ENCODE results near the gene CCDC188. TPM values are rescaled to one million over a fixed set of nuclear protein-coding genes. Genes with fewer than 3 reads are reported as not detected.

The CCDC188 gene
- total and polyA plus RNA-seq, 2 of the 8 experiments (the other 6 are each of a cell fraction or from before 2014, with no cell fraction given) = not detected

- H3K9ac ChIP-seq (replicated peaks in 1 of 4; ENCODE audit: extremely low read depth in 1 of 4, low read depth in 3 of 4, low read length in 3 of 4) = no peak overlapping the region
- H3K23me2 ChIP-seq (ENCODE audit: low read depth, low read length) = peaks cover under 1% of the 10 kb centered on the region; the same call in 1 of the 2 replicates
- FAIRE-seq (peak; percentile 78), DNase-seq (ENCODE audit: low read depth in 1 of 2, low spot score in 2 of 2) (peak; percentile 79 to 98)
- ChIA-PET CTCF (ENCODE audit: partially characterized antibody) (interaction anchor here (0.6 to 7.7 kb wide), 39 partner anchors 10 to 341 kb away, joined by 3 to 98 read pairs (median 5); partner anchors contain the start of gene RANBP1), POLR2A (ENCODE audit: partially characterized antibody) (interaction anchor here (1.0 kb wide), 2 partner anchors 36 to 39 kb away, joined by 3 read pairs; partner anchors contain the start of gene TRMT2A)
- H2AFZ ChIP-seq (ENCODE audit: low read length) = no peak overlapping the region
- no peak overlapping the region for H3K4me3 ChIP-seq (ENCODE audit: extremely low read depth in 1 of 4, insufficient read depth in 2 of 4, low read depth in 3 of 4, low read length in 4 of 4)
- H3K4ac ChIP-seq (replicated peaks; ENCODE audit: insufficient read length, low read depth, low read length) = peak overlapping the region; percentile 69
- no peak overlapping the region for H3K23ac ChIP-seq (ENCODE audit: insufficient read length)
- WGBS, 2 experiments (ENCODE audit: extremely low coverage in 1 of 2, insufficient coverage in 1 of 2, insufficient read length in 1 of 2, insufficient replicate concordance in 2 of 2, low coverage in 1 of 2, low lambda C conversion rate in 2 of 2, missing lambda C conversion rate in 1 of 2) = 51% methylated on average over 12 of the region's 17 CpGs; no CpG with 5 or more reads in 1 of the 2 experiments
- no peaks in the 10 kb centered on the region for H3K9me3 ChIP-seq (ENCODE audit: insufficient read depth in 2 of 2, low read depth in 1 of 2, low read length in 1 of 2)
- no peaks in the 10 kb centered on the region for H4K20me1 ChIP-seq (replicated peaks in 1 of 2; ENCODE audit: control insufficient read depth in 1 of 2, insufficient read depth in 2 of 2, low read length in 2 of 2)
- no peaks in the 10 kb centered on the region for H3K79me1 ChIP-seq (ENCODE audit: low read depth, low read length)
- H2BK20ac ChIP-seq (ENCODE audit: low read length) = no peak overlapping the region
- H4K8ac ChIP-seq (ENCODE audit: extremely low read depth, insufficient read depth, low read length) = peak overlapping the region; percentile 7; the same call in 1 of the 2 replicates
- no peak overlapping the region for H3K18ac ChIP-seq (ENCODE audit: extremely low read depth, low read length)
- no peak overlapping the region for H2BK5ac ChIP-seq (ENCODE audit: low read depth, low read length)
- no peak overlapping the region; the same call in 1 of the 2 replicates for H2BK12ac ChIP-seq (ENCODE audit: low read depth, low read length)
- H3K4me2 ChIP-seq (ENCODE audit: insufficient read depth in 1 of 2, low read depth in 2 of 2, low read length in 2 of 2) = no peak overlapping the region
- H2BK15ac ChIP-seq (ENCODE audit: low read length) = no peak overlapping the region
- H3K56ac ChIP-seq (replicated peaks; ENCODE audit: insufficient read length, low read depth, low read length) = no peak overlapping the region
- H3K27me3 ChIP-seq (replicated peaks in 1 of 4; ENCODE audit: control insufficient read depth in 3 of 4, extremely low read depth in 1 of 4, insufficient read depth in 3 of 4, low read length in 3 of 4) = no peaks in the 10 kb centered on the region
- no peaks in the 10 kb centered on the region for H3K79me2 ChIP-seq (ENCODE audit: control insufficient read depth in 1 of 2, insufficient read depth in 2 of 2, low read length in 2 of 2)
- no peak overlapping the region for H3K27ac ChIP-seq (ENCODE audit: low read depth, low read length)
- peaks cover 0 to 7% (median 4%) of the 10 kb centered on the region in 4 experiments; a peak in 4 of 7 replicates for H3K4me1 ChIP-seq (replicated peaks in 1 of 4; ENCODE audit: control insufficient read depth in 3 of 4, insufficient read depth in 4 of 4, low read length in 3 of 4)
- H3K14ac ChIP-seq (ENCODE audit: insufficient read length) = no peak overlapping the region
- H2AK5ac ChIP-seq (ENCODE audit: low read depth, low read length) = no peak overlapping the region
- no peak overlapping the region for H4K5ac ChIP-seq (ENCODE audit: insufficient read length, low read depth, low read length)
- H4K91ac ChIP-seq (replicated peaks; ENCODE audit: insufficient read length, low read length) = peak overlapping the region; percentile 65
- no peaks in the 10 kb centered on the region for H3K36me3 ChIP-seq (ENCODE audit: control insufficient read depth in 2 of 4, insufficient read depth in 4 of 4, low read length in 3 of 4)
- H2BK120ac ChIP-seq (replicated peaks; ENCODE audit: low read depth, low read length) = no peak overlapping the region
- TF ChIP-seq SIN3A (conservative IDR thresholded peaks at IDR 0.05 in 1 of 2, IDR thresholded peaks at IDR 0.05 in 1 of 2; ENCODE audit: low read depth in 1 of 2, low read length in 2 of 2) (0 out of 4 replicates have a peak, but pooled peaks of 1 of the 2 experiments have one; percentile 34), SP2 (IDR thresholded peaks at IDR 0.05; ENCODE audit: low read length) (no peak), CBX8 (IDR thresholded peaks at IDR 0.05; ENCODE audit: borderline replicate concordance, low read depth, low read length) (no peak), MAX (IDR thresholded peaks at IDR 0.05) (peak; percentile 54; the same call in 1 of the 2 replicates), CTCF (IDR thresholded peaks at IDR 0.05; ENCODE audit: control extremely low read depth in 1 of 3, insufficient read depth in 1 of 3, low read depth in 1 of 3, low read length in 3 of 3) (peak; percentile 97 to 99 (median 99)), RAD21 (IDR thresholded peaks at IDR 0.05 in 1 of 2, conservative IDR thresholded peaks at IDR 0.05 in 1 of 2; ENCODE audit: low read depth in 2 of 2, low read length in 2 of 2) (peak; percentile 100), TEAD4 (IDR thresholded peaks at IDR 0.05; ENCODE audit: low read depth, low read length) (no peak), SIRT6 (IDR thresholded peaks at IDR 0.05; ENCODE audit: low read length) (no peak)
These were observed 6.0 kb upstream of the CCDC188 start for GRCh38 chr22:20156611-20157429.
